Loucy (cell line): ENCODE results near the gene EEIG2.

Experiments
- H2AFZ ChIP-seq: fragments of 200-600 bp; sonication (generic); 2 replicates; pipeline ENCODE4 v1.6.0; 2016; ENCODE audit warnings: antibody characterized with exemption, mild to moderate bottlenecking, low read length, moderate library complexity
- H3F3A ChIP-seq: fragments of 200-600 bp; 2 replicates; pipeline ENCODE4 v1.6.0; 2016; ENCODE audit warnings: antibody characterized with exemption, low read depth, mild to moderate bottlenecking
- H3K27me3 ChIP-seq: fragments of 200-600 bp; sonication (generic); 2 replicates; pipeline ENCODE4 v1.6.1; 2014; ENCODE audit warnings: low read length, mild to moderate bottlenecking; ENCODE audit not compliant: insufficient read depth, poor library complexity, severe bottlenecking
- H3K36me3 ChIP-seq: fragments of 200-600 bp; sonication (generic); 2 replicates; pipeline ENCODE4 v1.6.1; 2016; ENCODE audit warnings: low read length; ENCODE audit not compliant: insufficient read depth
- H3K4me1 ChIP-seq: fragments of 200-600 bp; sonication (generic); 2 replicates; pipeline ENCODE4 v1.5.1; 2014; ENCODE audit warnings: low read length, mild to moderate bottlenecking; ENCODE audit not compliant: insufficient read depth, poor library complexity, severe bottlenecking
- H3K4me2 ChIP-seq: fragments of 200-600 bp; sonication (generic); 2 replicates; pipeline ENCODE4 v1.6.0; 2014; ENCODE audit warnings: antibody characterized with exemption, low read length, low read depth, mild to moderate bottlenecking; ENCODE audit not compliant: poor library complexity, severe bottlenecking
- H3K4me3 ChIP-seq: fragments of 200-600 bp; sonication (generic); 2 replicates; pipeline ENCODE4 v1.5.1; 2014; ENCODE audit warnings: low read length, mild to moderate bottlenecking, mixed read lengths; ENCODE audit not compliant: poor library complexity, severe bottlenecking
- H3K79me2 ChIP-seq: fragments of 200-600 bp; sonication (generic); 2 replicates; pipeline ENCODE4 v1.6.1; 2014; ENCODE audit warnings: low read length; ENCODE audit not compliant: insufficient read depth
- H3K9ac ChIP-seq: fragments of 200-600 bp; sonication (generic); 2 replicates; pipeline ENCODE4 v1.6.0; 2014; ENCODE audit warnings: mild to moderate bottlenecking, low read depth, low read length, moderate library complexity; ENCODE audit not compliant: poor library complexity, severe bottlenecking
- H3K9me2 ChIP-seq: fragments of 200-600 bp; sonication (generic); replicated peaks from 2 replicates; pipeline ENCODE4 v1.6.1; 2016; ENCODE audit warnings: low read depth, low read length, mixed read lengths
- H3K9me3 ChIP-seq: fragments of 200-600 bp; sonication (generic); 2 replicates; pipeline ENCODE4 v1.6.1; 2014; ENCODE audit warnings: mild to moderate bottlenecking, antibody characterized with exemption, low read length, low read depth; ENCODE audit not compliant: insufficient read depth
- H4K20me1 ChIP-seq: fragments of 200-600 bp; sonication (generic); 2 replicates; pipeline ENCODE4 v1.6.0; 2014; ENCODE audit warnings: antibody characterized with exemption, low read length, mild to moderate bottlenecking; ENCODE audit not compliant: insufficient read depth, poor library complexity, severe bottlenecking
- EZH2phosphoT487 ChIP-seq: fragments of 200-600 bp; IDR thresholded peaks from 2 replicates; pipeline ENCODE4 v1.6.1; 2018; ENCODE audit warnings: antibody characterized with exemption, mild to moderate bottlenecking, moderate library complexity, borderline replicate concordance
- TF ChIP-seq, protein P1 (sequence below): fragments of 200-600 bp; sonication (generic); conservative IDR thresholded peaks from 2 replicates; pipeline ENCODE4 v1.5.1; 2014; ENCODE audit warnings: mild to moderate bottlenecking, antibody characterized with exemption, low read length

EEIG2 gene

DNA sequence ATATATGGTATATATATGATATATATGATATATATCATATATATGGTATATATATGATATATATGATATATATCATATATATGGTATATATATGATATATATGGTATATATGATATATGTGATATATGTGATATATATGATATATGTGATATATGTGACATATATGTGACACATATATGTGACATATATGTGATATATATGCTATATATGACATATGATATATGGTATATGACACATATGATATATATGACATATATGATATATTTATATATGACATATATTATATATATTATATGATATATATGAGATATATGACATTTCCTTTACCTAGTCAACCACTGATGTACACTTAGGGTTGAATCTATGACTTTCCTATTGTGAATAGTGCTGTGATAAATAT is 36.1 kb upstream of the EEIG2 start:
- no peak overlapping the region for H2AFZ ChIP-seq
- no peaks in the 10 kb centered on the region for H3K79me2 ChIP-seq
- TF ChIP-seq, protein P1, sequence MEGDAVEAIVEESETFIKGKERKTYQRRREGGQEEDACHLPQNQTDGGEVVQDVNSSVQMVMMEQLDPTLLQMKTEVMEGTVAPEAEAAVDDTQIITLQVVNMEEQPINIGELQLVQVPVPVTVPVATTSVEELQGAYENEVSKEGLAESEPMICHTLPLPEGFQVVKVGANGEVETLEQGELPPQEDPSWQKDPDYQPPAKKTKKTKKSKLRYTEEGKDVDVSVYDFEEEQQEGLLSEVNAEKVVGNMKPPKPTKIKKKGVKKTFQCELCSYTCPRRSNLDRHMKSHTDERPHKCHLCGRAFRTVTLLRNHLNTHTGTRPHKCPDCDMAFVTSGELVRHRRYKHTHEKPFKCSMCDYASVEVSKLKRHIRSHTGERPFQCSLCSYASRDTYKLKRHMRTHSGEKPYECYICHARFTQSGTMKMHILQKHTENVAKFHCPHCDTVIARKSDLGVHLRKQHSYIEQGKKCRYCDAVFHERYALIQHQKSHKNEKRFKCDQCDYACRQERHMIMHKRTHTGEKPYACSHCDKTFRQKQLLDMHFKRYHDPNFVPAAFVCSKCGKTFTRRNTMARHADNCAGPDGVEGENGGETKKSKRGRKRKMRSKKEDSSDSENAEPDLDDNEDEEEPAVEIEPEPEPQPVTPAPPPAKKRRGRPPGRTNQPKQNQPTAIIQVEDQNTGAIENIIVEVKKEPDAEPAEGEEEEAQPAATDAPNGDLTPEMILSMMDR = no peak
- TF ChIP-seq EZH2phosphoT487 = no peak
- no peaks in the 10 kb centered on the region; the same call in 1 of the 2 replicates for H3F3A ChIP-seq
- no peaks in the 10 kb centered on the region for H3K36me3 ChIP-seq
- H3K9me2 ChIP-seq = no peaks in the 10 kb centered on the region
- H4K20me1 ChIP-seq = no peaks in the 10 kb centered on the region
- H3K4me1 ChIP-seq = no peaks in the 10 kb centered on the region
- no peak overlapping the region for H3K9ac ChIP-seq
- H3K4me3 ChIP-seq = no peak overlapping the region
- H3K9me3 ChIP-seq = peaks cover 7% of the 10 kb centered on the region; the same call in 1 of the 2 replicates
- no peaks in the 10 kb centered on the region for H3K27me3 ChIP-seq
- no peak overlapping the region for H3K4me2 ChIP-seq

DNA sequence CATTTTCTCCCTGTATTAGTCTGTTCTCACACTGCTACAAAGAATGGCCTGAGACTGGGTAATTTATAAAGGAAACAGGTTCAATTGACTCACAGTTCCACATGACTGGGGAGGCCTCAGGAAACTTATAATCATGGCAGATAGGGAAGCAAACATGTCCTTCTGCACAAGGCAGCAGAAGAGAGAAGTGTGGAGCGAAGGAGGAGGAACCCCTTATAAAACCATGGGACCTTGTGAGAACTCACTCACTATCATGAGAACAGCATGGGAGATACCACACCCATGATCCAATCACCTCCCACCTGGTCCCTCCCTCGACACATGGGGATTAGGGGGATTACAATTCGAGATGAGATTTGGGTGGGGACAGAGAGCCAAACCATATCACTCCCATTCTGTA is 35.2 kb upstream of the EEIG2 start:
- Histone ChIP-seq H3K4me1 (no peaks in the 10 kb centered on the region), H2AFZ (no peak overlapping the region), H3K79me2 (no peaks in the 10 kb centered on the region), H3K9me2 (no peaks in the 10 kb centered on the region), H4K20me1 (no peaks in the 10 kb centered on the region), H3K9ac (no peak overlapping the region), H3K4me3 (no peak overlapping the region), H3F3A (no peaks in the 10 kb centered on the region; the same call in 1 of the 2 replicates), H3K36me3 (no peaks in the 10 kb centered on the region), H3K27me3 (no peaks in the 10 kb centered on the region), H3K4me2 (no peak overlapping the region), H3K9me3 (peaks cover 7% of the 10 kb centered on the region; the same call in 1 of the 2 replicates)
- no peak for TF ChIP-seq EZH2phosphoT487
- TF ChIP-seq, protein P1 = no peak

DNA sequence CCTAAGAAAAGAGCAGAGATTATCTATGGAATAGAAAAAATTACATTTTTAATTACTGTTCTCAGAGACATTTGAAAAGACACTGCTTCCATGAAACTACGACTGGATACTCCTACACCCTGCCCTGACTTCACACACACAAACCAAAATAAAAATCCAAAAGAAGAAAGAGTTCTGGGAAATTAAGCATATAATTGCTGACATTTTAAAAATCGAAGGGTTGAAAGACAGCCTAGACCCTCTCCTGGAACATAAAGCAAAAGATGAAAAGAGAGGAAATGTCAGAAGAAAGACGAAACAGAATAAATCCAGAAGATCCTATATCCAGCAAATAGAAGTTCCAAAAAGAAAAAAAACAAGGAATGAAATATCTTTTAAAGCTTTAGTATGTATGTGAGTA is 32.8 kb upstream of the EEIG2 start:
- peaks cover 7% of the 10 kb centered on the region; the same call in 1 of the 2 replicates for H3K9me3 ChIP-seq
- H3K4me2 ChIP-seq = no peak overlapping the region
- no peaks in the 10 kb centered on the region for H3K9me2 ChIP-seq
- no peak overlapping the region for H3K9ac ChIP-seq
- H3K36me3 ChIP-seq = no peaks in the 10 kb centered on the region
- no peak overlapping the region for H3K4me3 ChIP-seq
- H3F3A ChIP-seq = no peaks in the 10 kb centered on the region; the same call in 1 of the 2 replicates
- H3K79me2 ChIP-seq = no peaks in the 10 kb centered on the region
- TF ChIP-seq, protein P1 = no peak
- no peak for TF ChIP-seq EZH2phosphoT487
- H2AFZ ChIP-seq = no peak overlapping the region
- H3K4me1 ChIP-seq = no peaks in the 10 kb centered on the region
- no peaks in the 10 kb centered on the region for H3K27me3 ChIP-seq
- H4K20me1 ChIP-seq = no peaks in the 10 kb centered on the region
